ENCODE results near the gene SLC66A1.

SLC66A1 gene

DNA sequence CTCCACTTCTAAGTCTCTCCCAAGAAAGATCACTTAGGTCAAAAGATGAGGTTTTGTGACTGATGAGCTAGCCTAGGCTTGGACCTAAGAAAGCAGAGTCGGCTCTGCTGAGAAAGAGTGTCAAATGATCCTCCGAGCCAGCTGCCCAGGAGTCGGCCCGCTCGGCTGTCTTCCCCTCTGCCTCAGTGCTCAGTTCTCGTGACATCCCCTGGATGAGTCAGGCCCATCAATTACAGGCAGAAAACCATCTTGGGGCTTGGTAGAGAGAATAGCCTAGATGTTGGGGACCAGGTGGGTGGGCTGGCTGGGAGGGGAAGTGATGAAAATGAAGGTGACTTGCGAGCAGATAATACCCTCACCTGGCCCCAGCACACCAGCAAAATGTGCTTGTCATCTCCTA is 60.5 kb downstream of the SLC66A1 start:
- DNase-seq = peak in 2 of 10 donors; percentile 12 to 22
- intact Hi-C loops (cut with DNase I) = no loop called here

DNA sequence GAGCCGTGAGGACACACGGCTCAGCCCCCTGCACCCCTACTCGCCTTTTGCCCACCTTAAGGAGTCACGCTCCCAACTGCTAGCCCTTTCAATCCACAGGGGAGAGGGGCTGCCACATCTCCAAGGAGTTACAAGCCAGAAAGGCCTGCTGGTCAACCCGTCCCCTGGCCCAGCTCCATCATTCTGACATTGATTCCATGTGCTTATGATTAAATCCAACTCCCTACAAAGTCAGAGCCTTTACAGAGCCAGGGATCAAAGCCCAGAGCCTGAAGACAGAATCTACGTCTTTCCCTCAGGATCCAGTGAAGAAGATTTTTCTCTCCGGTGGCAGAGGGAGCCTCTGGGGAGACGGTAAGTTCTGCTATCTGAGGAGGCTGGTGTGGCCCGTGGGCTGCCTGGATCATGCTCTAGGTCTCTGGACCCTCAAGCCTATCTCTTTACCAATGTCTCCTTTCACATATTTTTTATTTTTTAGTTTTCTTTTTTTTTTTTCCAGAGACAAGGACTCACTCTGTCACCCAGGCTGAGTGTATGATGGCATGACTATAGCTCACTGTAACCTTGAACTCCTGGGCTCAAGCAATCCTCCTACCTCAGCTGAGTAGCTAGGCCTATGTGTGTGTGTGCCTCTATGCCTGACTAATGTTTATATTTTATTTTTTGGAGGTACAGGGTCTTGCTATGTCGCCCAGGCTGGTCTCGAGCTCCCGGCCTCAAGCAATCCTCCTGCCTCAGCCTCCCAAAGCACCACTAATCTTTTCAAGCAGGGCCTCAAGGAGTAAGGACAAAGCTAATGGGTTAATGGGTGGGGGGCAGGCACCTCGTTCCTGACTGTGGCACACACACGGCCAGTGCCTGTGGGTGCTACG is 61.3 kb downstream of the SLC66A1 start:
- peak in 2 of 10 donors; percentile 22 to 57 for DNase-seq
- intact Hi-C loops (cut with DNase I) = no loop called here

DNA sequence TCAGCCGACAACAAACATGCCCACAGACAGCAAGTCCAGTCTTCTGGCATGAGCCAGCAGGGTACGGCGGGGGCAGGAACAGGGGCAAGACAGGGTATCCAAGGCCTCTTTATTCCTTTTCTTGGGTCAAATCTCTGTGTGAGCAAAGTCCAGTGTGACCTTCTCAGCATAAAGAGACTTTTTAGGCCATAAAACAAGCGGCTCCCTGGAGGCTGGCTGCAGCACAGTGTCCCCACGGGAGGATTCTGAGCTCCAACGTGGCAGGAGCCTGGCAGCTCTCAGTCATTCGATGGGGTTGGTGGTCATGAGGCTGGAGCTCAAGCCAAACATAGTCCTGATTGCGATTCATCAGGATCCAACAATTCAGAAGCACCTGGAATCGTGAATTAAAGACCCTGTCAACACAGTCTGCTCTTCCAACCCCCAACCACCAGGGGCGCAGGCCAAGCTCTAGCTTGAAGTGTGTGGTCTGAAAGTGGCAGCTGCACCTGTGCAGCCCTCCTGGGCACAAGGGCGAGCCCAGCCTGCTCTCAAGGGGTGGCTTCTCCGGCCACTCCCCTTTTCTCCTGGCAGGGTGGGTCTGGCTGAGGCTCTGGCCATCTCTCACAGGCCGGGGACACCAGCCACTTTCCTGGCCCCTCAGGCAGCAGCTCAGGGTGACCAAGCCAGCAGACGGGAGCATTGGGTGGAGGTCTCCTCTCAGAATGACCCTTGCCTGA is 62.1 kb downstream of the SLC66A1 start:
- intact Hi-C loops (cut with DNase I) = no loop called here
- DNase-seq = peak in 2 of 10 donors; percentile 60 to 79

DNA sequence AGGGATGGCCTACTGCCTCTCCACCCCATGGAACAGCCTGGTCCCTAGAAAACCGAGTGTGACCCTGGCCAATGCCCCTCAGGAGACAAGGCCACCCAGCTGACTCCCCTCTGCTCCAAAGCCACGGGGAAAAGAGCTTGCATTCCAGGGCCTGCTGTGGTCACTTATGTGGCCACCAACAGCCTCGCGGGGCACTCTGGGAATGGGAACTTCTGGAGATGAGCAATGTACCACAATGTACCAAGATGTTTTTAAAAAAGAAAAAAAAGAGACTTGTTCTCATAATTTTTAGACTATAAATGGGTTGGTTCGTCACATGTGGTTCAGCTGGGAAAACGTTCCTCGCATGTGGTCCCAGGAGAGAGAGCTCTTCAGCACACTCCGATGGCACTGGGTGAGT is 62.8 kb downstream of the SLC66A1 start:
- intact Hi-C loops (cut with DNase I) = no loop called here
- DNase-seq = peak in 2 of 10 donors; percentile 20 to 57

DNA sequence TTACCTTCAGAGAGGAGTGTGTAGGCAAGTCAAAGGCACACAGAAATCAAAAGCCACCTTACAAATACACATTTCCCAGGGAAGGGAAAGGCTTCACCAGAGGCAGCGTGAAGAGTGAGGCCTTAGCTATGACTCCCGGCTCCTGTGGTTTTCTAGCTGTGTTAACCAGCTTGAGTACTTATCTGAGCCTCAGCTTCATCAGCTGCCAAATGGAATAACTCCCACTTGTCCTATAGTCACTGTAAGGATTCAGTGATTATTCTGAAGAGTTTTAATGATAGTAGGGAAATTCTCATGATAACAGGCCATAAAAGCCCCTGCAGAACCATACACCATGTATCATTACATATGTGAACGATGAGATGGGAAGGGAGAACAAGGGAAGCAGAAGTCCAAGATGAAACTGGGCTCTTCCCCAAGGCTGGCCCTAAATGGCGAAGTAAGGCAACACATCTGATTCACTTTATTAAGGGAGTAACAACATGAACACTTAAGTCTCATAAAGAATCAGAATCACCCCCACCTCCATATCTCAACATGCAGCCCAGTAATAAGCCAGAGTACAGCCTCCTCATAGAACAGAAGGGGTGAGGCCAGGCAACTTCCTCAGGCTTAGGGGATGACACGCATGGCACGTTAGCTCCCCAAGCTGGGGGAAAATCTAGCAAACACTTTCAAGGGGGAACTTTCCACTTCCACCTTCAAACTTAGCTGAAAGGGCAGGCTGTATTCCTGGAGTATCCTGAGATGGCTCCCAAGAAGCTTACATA is 63.7 kb downstream of the SLC66A1 start:
- intact Hi-C loops (cut with DNase I) = no loop called here
- peak in 1 of 10 donors; percentile 9 for DNase-seq

DNA sequence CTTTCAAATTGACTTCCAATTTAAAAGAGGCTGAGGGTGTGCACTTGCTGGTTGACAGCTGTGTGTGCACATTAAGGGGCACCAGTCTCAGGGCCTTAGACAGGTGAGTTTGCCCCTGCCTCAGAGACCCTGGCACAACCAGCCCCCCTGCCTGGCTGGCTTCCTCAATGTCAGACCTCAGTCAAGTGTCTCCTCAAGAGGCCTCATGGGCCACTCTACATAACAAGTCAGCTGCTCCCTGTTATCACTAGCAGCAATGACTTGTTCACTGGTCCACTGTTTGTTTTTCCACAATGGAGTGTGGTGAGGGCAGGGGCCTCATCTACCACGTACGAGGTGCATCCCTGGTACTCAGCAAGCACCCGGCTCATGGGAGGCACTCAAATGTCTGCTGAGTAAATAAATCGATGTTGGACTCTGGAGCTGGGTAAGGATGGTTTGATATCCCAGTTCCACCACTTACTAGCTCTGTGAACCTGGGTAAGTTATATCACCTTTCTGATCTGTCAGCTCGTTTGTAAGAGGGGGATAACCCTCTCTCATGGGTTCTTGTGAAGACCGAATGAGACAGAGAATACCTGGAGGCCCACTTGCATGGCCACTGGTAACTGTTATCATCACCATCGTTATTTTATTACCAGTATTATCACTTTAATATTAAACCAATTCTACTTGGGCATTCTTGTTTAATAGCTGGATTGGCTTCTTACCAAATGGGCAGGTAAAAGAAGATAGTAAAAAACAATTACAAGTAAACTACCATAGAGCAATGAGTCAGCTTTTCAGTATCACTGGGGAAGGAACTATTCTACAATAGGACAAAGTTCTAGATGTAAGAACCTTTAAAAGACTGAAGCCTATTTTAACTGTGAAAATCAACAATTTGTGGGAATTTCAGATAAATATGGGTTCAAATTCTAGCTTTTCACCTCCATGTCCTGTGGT is 64.6 kb downstream of the SLC66A1 start:
- intact Hi-C loops (cut with DNase I) = no loop called here
- peak in 2 of 10 donors; percentile 6 to 55 for DNase-seq

DNA sequence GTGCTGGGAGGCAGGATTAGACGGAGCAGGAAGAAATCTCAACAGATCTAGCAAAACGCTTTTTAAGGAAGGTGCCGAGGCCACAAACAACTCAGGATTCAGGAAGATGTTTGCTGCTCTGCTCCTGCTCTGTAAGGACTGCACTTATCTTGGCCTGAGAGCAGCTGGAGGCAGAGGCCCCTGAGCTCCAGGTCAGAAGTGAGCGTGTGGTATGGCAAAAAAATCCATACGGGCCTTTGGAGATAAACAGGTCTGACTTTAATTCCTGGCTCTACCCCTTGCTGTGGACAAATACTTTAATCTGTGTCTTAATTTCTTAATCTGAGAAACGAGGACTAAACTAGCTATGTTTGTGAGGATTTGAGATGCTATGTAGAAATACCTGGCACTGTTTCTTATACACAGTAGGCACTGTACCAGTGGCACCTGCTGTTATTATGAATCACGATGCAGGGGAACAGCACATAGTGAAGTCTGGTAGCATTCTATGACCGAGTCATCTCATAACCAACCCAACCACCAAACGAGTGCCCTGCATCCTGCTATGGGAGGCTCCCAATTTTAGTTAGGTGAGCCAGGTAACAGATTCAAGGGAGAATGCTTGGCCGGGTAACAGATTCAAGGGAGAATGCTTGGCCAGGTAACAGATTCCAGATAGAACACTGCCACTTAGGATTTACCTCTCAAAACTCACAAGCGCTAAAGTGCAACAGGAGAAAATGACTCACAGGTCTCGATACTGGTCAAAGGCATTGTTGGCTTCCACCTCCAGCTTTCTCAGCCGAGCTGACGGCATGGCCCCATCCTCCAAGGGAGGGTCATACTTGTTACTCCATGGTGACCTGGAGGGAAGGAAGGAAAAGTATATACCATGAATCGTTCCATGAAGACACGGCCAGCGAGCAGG is 65.9 kb downstream of the SLC66A1 start:
- intact Hi-C loops (cut with DNase I) = no loop called here
- DNase-seq = peak in 1 of 10 donors; percentile 5

All from posterior cingulate gyrus (tissue), 11 donors.